Measurements from ENCODE around the gene KRT36. TPM values are rescaled to one million over a fixed set of nuclear protein-coding genes. Genes with fewer than 3 reads are reported as not detected.

The KRT36 gene
- polyA plus RNA-seq, 1 experiment, result not detected

DNA sequence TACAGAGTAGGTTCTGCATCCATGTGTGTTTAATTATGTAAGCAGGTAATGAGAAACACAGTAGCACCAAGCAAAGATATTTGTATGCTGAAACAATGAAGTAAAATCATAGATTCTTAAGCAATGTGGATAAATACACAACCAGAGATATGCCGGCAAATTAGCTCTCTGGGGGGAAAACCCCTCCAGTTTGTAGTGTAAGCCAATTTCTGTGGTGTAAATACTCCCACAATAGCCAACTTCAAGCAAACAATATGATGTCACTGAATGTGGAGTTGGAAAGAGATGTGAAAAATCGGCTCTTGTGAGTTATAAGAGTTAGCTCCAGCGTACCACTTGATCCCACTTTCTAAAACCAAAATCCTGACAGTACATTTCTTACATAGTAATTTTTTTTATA lies 45.1 kb downstream of the KRT36 start:
- peaks cover 5% of the 10 kb centered on the region; the same call in 1 of the 2 replicates for H3K9me3 ChIP-seq (ENCODE audit: control insufficient read depth, insufficient read depth, low read length)
- peaks cover 9% of the 10 kb centered on the region for H3K27me3 ChIP-seq (ENCODE audit: control insufficient read depth, insufficient read depth, low read length)
- POLR2A ChIA-PET, result no interaction called here
- no peak for DNase-seq (ENCODE audit: low read depth, low spot score)
- peak overlapping the region; percentile 11 for H3K27ac ChIP-seq (ENCODE audit: low read depth, low read length)
- H3K4me3 ChIP-seq (ENCODE audit: low read depth, low read length), result no peak overlapping the region
- CTCF ChIA-PET, result interaction anchor here (1.0 kb wide), 1 partner anchor 105 kb away, joined by 3 read pairs; no protein-coding TSS in a partner anchor
- no peak for TF ChIP-seq CTCF (IDR thresholded peaks at IDR 0.05; ENCODE audit: low read depth, low read length)

GRCh38 chr17:41444186-41444585 lies 45.5 kb downstream of the KRT36 start:
- Histone ChIP-seq H3K27ac (ENCODE audit: low read depth, low read length) (peak overlapping the region; percentile 11), H3K4me3 (ENCODE audit: low read depth, low read length) (no peak overlapping the region), H3K27me3 (ENCODE audit: control insufficient read depth, insufficient read depth, low read length) (peaks cover 8% of the 10 kb centered on the region), H3K9me3 (ENCODE audit: control insufficient read depth, insufficient read depth, low read length) (peaks cover 5% of the 10 kb centered on the region; the same call in 1 of the 2 replicates)
- CTCF ChIA-PET, result interaction anchor here (1.0 kb wide), 1 partner anchor 105 kb away, joined by 3 read pairs; no protein-coding TSS in a partner anchor
- no peak for TF ChIP-seq CTCF (IDR thresholded peaks at IDR 0.05; ENCODE audit: low read depth, low read length)
- DNase-seq (ENCODE audit: low read depth, low spot score), result no peak
- POLR2A ChIA-PET, result no interaction called here

DNA sequence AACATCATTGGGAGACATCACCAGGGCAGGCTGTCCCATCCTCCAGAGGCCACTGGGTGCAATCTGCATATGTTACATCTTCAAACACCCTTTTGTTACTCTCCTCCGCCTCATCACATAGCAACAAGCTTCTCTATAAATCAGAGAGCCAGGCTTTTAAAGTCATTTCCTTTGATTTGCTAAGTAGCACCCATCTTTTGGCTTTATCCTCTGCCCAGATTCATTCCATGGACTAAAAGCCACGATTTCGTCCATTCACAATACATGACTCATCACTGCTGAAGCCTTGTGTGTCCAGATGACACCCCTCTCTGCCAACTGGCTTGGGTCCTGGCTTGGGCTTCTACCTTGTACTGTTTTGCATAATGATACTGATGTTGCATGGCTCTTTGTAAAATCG lies 47.0 kb downstream of the KRT36 start:
- Histone ChIP-seq H3K27me3 (ENCODE audit: control insufficient read depth, insufficient read depth, low read length) (peaks cover 10% of the 10 kb centered on the region), H3K9me3 (ENCODE audit: control insufficient read depth, insufficient read depth, low read length) (peaks cover 9% of the 10 kb centered on the region; the same call in 1 of the 2 replicates), H3K27ac (ENCODE audit: low read depth, low read length) (no peak overlapping the region), H3K4me3 (ENCODE audit: low read depth, low read length) (no peak overlapping the region)
- no peak for TF ChIP-seq CTCF (IDR thresholded peaks at IDR 0.05; ENCODE audit: low read depth, low read length)
- ChIA-PET CTCF (interaction anchor here (2.0 kb wide), 1 partner anchor 106 kb away, joined by 4 read pairs; no protein-coding TSS in a partner anchor), POLR2A (no interaction called here)
- no peak for DNase-seq (ENCODE audit: low read depth, low spot score)

DNA sequence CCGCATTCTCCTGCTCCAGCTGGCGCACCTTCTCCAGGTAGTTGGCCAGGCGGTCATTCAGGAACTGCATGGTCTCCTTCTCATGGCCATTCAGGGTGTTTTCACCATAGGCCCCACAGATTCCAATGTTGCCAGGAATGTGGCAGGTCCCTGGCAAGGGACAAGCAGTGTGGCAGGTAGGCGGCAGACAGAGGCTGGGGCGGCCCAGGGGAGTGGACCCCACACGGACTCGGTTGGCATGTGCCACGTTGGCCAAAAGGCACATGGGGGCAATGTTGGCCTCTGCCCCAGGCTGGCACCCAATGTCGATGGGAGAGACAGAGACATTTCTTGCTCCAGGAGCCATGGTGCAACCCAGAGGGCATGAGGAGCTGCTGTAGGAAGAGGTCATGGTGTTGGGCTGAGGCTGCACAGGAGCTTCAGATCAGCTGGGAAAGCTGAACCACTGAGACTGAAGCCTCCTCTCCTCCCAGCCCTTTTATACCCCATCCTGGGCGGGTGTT lies 49.1 kb downstream of the KRT36 start, which contains the start of gene KRT38:
Gene KRT38 (minus strand): TSS at position 453 of the 503 bp plus-strand sequence. CDS start 62 bp downstream, at position 391.
- Histone ChIP-seq H3K4me3 (ENCODE audit: low read depth, low read length) (no peak within 1 kb of the TSS), H3K9me3 (ENCODE audit: control insufficient read depth, insufficient read depth, low read length) (peaks cover 9% of the 10 kb centered on the region; the same call in 1 of the 2 replicates), H3K27me3 (ENCODE audit: control insufficient read depth, insufficient read depth, low read length) (peaks cover 10% of the 10 kb centered on the region), H3K27ac (ENCODE audit: low read depth, low read length) (no peak within 1 kb of the TSS)
- TF ChIP-seq CTCF (IDR thresholded peaks at IDR 0.05; ENCODE audit: low read depth, low read length), result no peak
- POLR2A ChIA-PET, result no interaction called here
- CTCF ChIA-PET, result no interaction called here
- no peak for DNase-seq (ENCODE audit: low read depth, low spot score)

DNA sequence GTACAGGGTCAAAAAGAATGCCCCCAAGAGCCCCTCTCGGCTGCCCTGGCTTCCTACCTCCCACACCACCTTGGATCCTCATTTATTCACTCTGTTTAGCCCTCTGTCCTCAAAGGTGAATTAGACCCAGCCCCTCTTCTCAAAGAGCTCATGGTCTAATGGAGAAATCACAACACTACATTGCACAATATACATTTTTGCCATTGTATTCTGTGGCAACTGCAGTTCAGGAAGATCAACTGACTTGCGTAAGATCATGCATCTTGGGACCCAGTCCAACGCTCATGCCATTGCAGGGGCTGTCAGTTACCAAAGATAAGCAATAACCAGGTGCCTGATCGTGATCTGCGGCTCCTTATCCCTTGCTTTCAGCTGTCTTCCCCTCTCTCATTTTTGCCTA lies 50.3 kb downstream of the KRT36 start:
- no peak for TF ChIP-seq CTCF (IDR thresholded peaks at IDR 0.05; ENCODE audit: low read depth, low read length)
- peaks cover 9% of the 10 kb centered on the region; the same call in 1 of the 2 replicates for H3K9me3 ChIP-seq (ENCODE audit: control insufficient read depth, insufficient read depth, low read length)
- ChIA-PET POLR2A (no interaction called here), CTCF (interaction anchor here (1.1 kb wide), 1 partner anchor 110 kb away, joined by 4 read pairs; no protein-coding TSS in a partner anchor)
- H3K4me3 ChIP-seq (ENCODE audit: low read depth, low read length), result no peak overlapping the region
- no peak overlapping the region for H3K27ac ChIP-seq (ENCODE audit: low read depth, low read length)
- peaks cover 6% of the 10 kb centered on the region for H3K27me3 ChIP-seq (ENCODE audit: control insufficient read depth, insufficient read depth, low read length)
- DNase-seq (ENCODE audit: low read depth, low spot score), result no peak
